IMR-90 (cell line): Measurements from ENCODE around the gene STKLD1. TPM values are rescaled to one million over a fixed set of nuclear protein-coding genes. Genes with fewer than 3 reads are reported as not detected.

ENCODE experiments used
- ATAC-seq: fragments of 200-7000 bp; cut with Tn5 transposase; 2 replicates; pipeline ENCODE4 v1.9.1; 2020; ENCODE audit warnings: low read depth, mild to moderate bottlenecking, moderate library complexity
- BruUV-seq: library from RNA; stranded (reverse); fragments of 400-500 nt; replicated peaks from 2 replicates; lab custom pipeline; 2021; lab: Mats Ljungman, UMichigan
- CTCF ChIA-PET: fragments of 300-600 bp; formaldehyde crosslinking; extraction: SDS; loops from one replicate; lab custom pipeline; 2021; ENCODE audit warnings: antibody characterized with exemption; lab: Yijun Ruan, JAX
- POLR2A ChIA-PET: fragments of 300-600 bp; sonication (Branson Sonifier 250); formaldehyde crosslinking; loops from one replicate; lab custom pipeline; 2022; ENCODE audit warnings: antibody characterized with exemption; ENCODE audit not compliant: unreplicated experiment; lab: Charles Lee
- DNase-seq: peaks from one replicate; pipeline ENCODE4 v3.0.0; 2013
- H2AFZ ChIP-seq: replicated peaks from 2 replicates; pipeline ENCODE3; 2013; ENCODE audit warnings: low read length, mild to moderate bottlenecking; ENCODE audit not compliant: poor library complexity
- H2AK5ac ChIP-seq: 2 replicates; pipeline ENCODE4 v1.6.1; 2013; ENCODE audit warnings: low read depth, low read length, inconsistent platforms
- H2AK9ac ChIP-seq: replicated peaks from 2 replicates; pipeline ENCODE3; 2013; ENCODE audit warnings: mild to moderate bottlenecking, low read depth, low read length, moderate library complexity; ENCODE audit not compliant: poor library complexity
- H2BK120ac ChIP-seq: 2 replicates; pipeline ENCODE4 v1.6.1; 2013; ENCODE audit warnings: low read depth, low read length, inconsistent platforms
- H2BK15ac ChIP-seq: 3 replicates; pipeline ENCODE4 v1.6.1; 2013; ENCODE audit warnings: low read depth, low read length, inconsistent platforms
- H2BK20ac ChIP-seq: 2 replicates; pipeline ENCODE4 v1.6.1; 2013; ENCODE audit warnings: low read depth, mild to moderate bottlenecking, inconsistent platforms, low read length, moderate library complexity
- H2BK5ac ChIP-seq: 2 replicates; pipeline ENCODE4 v1.6.1; 2013; ENCODE audit warnings: mild to moderate bottlenecking, low read depth, low read length, inconsistent platforms; ENCODE audit not compliant: poor library complexity, severe bottlenecking
- H3K14ac ChIP-seq: replicated peaks from 2 replicates; pipeline ENCODE4 v1.6.1; 2013; ENCODE audit warnings: low read depth, low read length, inconsistent platforms
- H3K18ac ChIP-seq: 2 replicates; pipeline ENCODE4 v1.6.1; 2013; ENCODE audit warnings: low read depth, low read length, control low read depth
- H3K23ac ChIP-seq: 2 replicates; pipeline ENCODE4 v1.6.1; 2013; ENCODE audit warnings: low read depth, low read length, inconsistent platforms
- H3K27ac ChIP-seq: 2 replicates; pipeline ENCODE4 v1.5.1; 2013; ENCODE audit warnings: mild to moderate bottlenecking, control low read depth, low read length; ENCODE audit not compliant: insufficient read depth
- H3K27me3 ChIP-seq: 2 replicates; pipeline ENCODE4 v1.6.1; 2013; ENCODE audit warnings: low read length; ENCODE audit not compliant: control insufficient read depth, insufficient read depth
- H3K36me3 ChIP-seq: 2 replicates; pipeline ENCODE4 v1.6.1; 2013; ENCODE audit warnings: low read length, mixed read lengths; ENCODE audit not compliant: control insufficient read depth, insufficient read depth
- H3K4ac ChIP-seq: 2 replicates; pipeline ENCODE4 v1.6.1; 2013; ENCODE audit warnings: low read depth, low read length, inconsistent platforms
- H3K4me1 ChIP-seq: 2 replicates; pipeline ENCODE4 v1.6.1; 2013; ENCODE audit warnings: low read length, mixed read lengths; ENCODE audit not compliant: control insufficient read depth, insufficient read depth
- H3K4me2 ChIP-seq: 2 replicates; pipeline ENCODE4 v1.6.1; 2013; ENCODE audit warnings: low read depth, mild to moderate bottlenecking, control low read depth, low read length, moderate library complexity
- H3K4me3 ChIP-seq: 2 replicates; pipeline ENCODE4 v1.5.1; 2013; ENCODE audit warnings: low read depth, mild to moderate bottlenecking, control low read depth, low read length, moderate library complexity; ENCODE audit not compliant: insufficient read depth
- H3K56ac ChIP-seq: 2 replicates; pipeline ENCODE4 v1.6.1; 2013; ENCODE audit warnings: low read length, inconsistent platforms; ENCODE audit not compliant: insufficient read depth; ENCODE audit errors: extremely low read depth
- H3K79me1 ChIP-seq, 2 experiments: 2 replicates each; pipeline ENCODE4 v1.6.1; 2013; ENCODE audit warnings: low read length in 2 of 2, inconsistent platforms in 1 of 2, low read depth in 1 of 2
- H3K9ac ChIP-seq: 2 replicates; pipeline ENCODE4 v1.6.1; 2013; ENCODE audit warnings: low read depth, low read length, control low read depth
- H3K9me1 ChIP-seq: 2 replicates; pipeline ENCODE4 v1.6.1; 2013; ENCODE audit warnings: low read length, inconsistent platforms; ENCODE audit not compliant: insufficient read depth
- H3K9me3 ChIP-seq: 2 replicates; pipeline ENCODE4 v1.6.1; 2013; ENCODE audit warnings: low read length; ENCODE audit not compliant: control insufficient read depth, insufficient read depth
- H4K20me1 ChIP-seq: 2 replicates; pipeline ENCODE4 v1.6.1; 2013; ENCODE audit warnings: low read length, inconsistent platforms; ENCODE audit not compliant: insufficient read depth
- H4K5ac ChIP-seq: 2 replicates; pipeline ENCODE4 v1.6.1; 2013; ENCODE audit warnings: mild to moderate bottlenecking, low read depth, low read length, control low read depth
- H4K8ac ChIP-seq, 2 experiments: 2 replicates each; pipeline ENCODE4 v1.6.1; 2013; ENCODE audit warnings: low read depth in 2 of 2, low read length in 2 of 2, control low read depth in 1 of 2, inconsistent platforms in 1 of 2
- H4K91ac ChIP-seq: 2 replicates; pipeline ENCODE4 v1.6.1; 2013; ENCODE audit warnings: low read depth, low read length, inconsistent platforms; ENCODE audit not compliant: insufficient read depth
- BHLHE40 ChIP-seq: fragments of 150-350 bp; IDR thresholded peaks from 2 replicates; pipeline ENCODE4 v1.6.1; 2016; ENCODE audit warnings: mild to moderate bottlenecking, low read depth, low read length
- FOS ChIP-seq: fragments of 150-350 bp; IDR thresholded peaks from 2 replicates; pipeline ENCODE4 v1.6.1; 2016; ENCODE audit warnings: low read depth, low read length
- MAZ ChIP-seq: IDR thresholded peaks from 2 replicates; pipeline ENCODE4 v1.6.1; 2012; ENCODE audit warnings: low read depth, mild to moderate bottlenecking, low read length, improper control_type of control experiment, moderate library complexity, borderline replicate concordance
- MXI1 ChIP-seq: IDR thresholded peaks from 2 replicates; pipeline ENCODE4 v1.6.1; 2012; ENCODE audit warnings: low read depth, mild to moderate bottlenecking, low read length, moderate library complexity, borderline replicate concordance
- NFE2L2 ChIP-seq: fragments of 150-350 bp; IDR thresholded peaks from 2 replicates; pipeline ENCODE4 v1.6.1; 2016; ENCODE audit warnings: low read depth, mild to moderate bottlenecking, low read length
- POLR2A ChIP-seq: IDR thresholded peaks from 2 replicates; pipeline ENCODE4 v1.6.1; 2012; ENCODE audit warnings: mild to moderate bottlenecking, low read depth, low read length
- RCOR1 ChIP-seq: IDR thresholded peaks from 2 replicates; pipeline ENCODE4 v1.6.1; 2012; ENCODE audit warnings: mild to moderate bottlenecking, low read length, improper control_type of control experiment; ENCODE audit not compliant: insufficient replicate concordance
- RFX5 ChIP-seq: IDR thresholded peaks from 2 replicates; pipeline ENCODE4 v1.8.0; 2012; ENCODE audit warnings: low read depth, mild to moderate bottlenecking, low read length, moderate library complexity
- SMC3 ChIP-seq: fragments of 150-350 bp; IDR thresholded peaks from 2 replicates; pipeline ENCODE4 v1.6.1; 2016; ENCODE audit warnings: low read depth, mild to moderate bottlenecking, antibody characterized with exemption, low read length, moderate library complexity
- WGBS, 2 experiments: methylation state at CpG; one replicate each; pipeline versions ENCODE4 v1.1.5 to v1.1.7; 2013; ENCODE audit warnings: missing lambda C conversion rate in 2 of 2; ENCODE audit not compliant: insufficient read length in 1 of 2; ENCODE audit errors: extremely low coverage in 2 of 2; 5-methylcytosine and 5-hydroxymethylcytosine counted together
- dilution Hi-C: fragments of 300-500 bp; cut with HindIII; formaldehyde crosslinking; loops from one replicate; pipeline ENCODE4 v1.14.3; 2018; ENCODE audit warnings: low sequenced_read_pairs; ENCODE audit not compliant: unreplicated experiment
- in situ Hi-C: fragments of 300-500 bp; cut with MboI; formaldehyde crosslinking; loops from 3 replicates; pipeline ENCODE4 v1.14.3; 2019; ENCODE audit warnings: low sequenced_read_pairs, inconsistent platforms, mixed read lengths
- intact Hi-C: fragments of 100-400 bp; cut with micrococcal nuclease; formaldehyde crosslinking; loops from 2 replicates; pipeline ENCODE4 v1.10.0; 2022
- polyA plus RNA-seq, 3 experiments: library from polyadenylated mRNA; depleted of rRNA; stranded (reverse); fragments of >200 nt; gene quantifications; 2 replicates each; pipeline ENCODE4 v1.2.3, GENCODE V29; 2012; ENCODE audit warnings: low replicate concordance in 1 of 3
- total RNA-seq: library from RNA; depleted of rRNA; stranded (reverse); fragments of >200 nt; gene quantifications from 2 replicates; pipeline ENCODE4 v1.2.3, GENCODE V29; 2012
- TF ChIP-seq, protein P1 (sequence below): fragments of 150-350 bp; IDR thresholded peaks from 2 replicates; pipeline ENCODE4 v1.6.1; 2017; ENCODE audit warnings: mild to moderate bottlenecking, antibody characterized with exemption, low read length, low read depth

STKLD1 gene
- total and polyA plus RNA-seq, 2 of the 4 experiments (the other 2 are of a cell fraction), result 0.54 to 0.65 TPM

- H4K8ac ChIP-seq, result peak within 1 kb of the TSS; percentile 99 to 100
- H3K27ac ChIP-seq, result peak within 1 kb of the TSS; percentile 77
- H3K4ac ChIP-seq, result peak within 1 kb of the TSS; percentile 97
- peak within 1 kb of the TSS; percentile 89 for H3K56ac ChIP-seq
- H2AFZ ChIP-seq, result peak within 1 kb of the TSS; percentile 100
- peak within 1 kb of the TSS; percentile 91 for H4K91ac ChIP-seq
- peak within 1 kb of the TSS; percentile 31; the same call in 1 of the 2 replicates for H3K18ac ChIP-seq
- H2BK20ac ChIP-seq, result no peak within 1 kb of the TSS
- intact Hi-C loops, result no loop called here
- TF ChIP-seq, protein P1, sequence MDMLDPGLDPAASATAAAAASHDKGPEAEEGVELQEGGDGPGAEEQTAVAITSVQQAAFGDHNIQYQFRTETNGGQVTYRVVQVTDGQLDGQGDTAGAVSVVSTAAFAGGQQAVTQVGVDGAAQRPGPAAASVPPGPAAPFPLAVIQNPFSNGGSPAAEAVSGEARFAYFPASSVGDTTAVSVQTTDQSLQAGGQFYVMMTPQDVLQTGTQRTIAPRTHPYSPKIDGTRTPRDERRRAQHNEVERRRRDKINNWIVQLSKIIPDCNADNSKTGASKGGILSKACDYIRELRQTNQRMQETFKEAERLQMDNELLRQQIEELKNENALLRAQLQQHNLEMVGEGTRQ, result peak; percentile 33
- TF ChIP-seq SMC3, result no peak
- TF ChIP-seq POLR2A, result peak; percentile 48; the same call in 1 of the 2 replicates
- peak; percentile 94 for TF ChIP-seq MXI1
- TF ChIP-seq MAZ, result no peak; the same call in none of the 2 replicates
- TF ChIP-seq FOS, result no peak
- TF ChIP-seq BHLHE40, result peak; percentile 99
- no peak for TF ChIP-seq RFX5
- TF ChIP-seq RCOR1, result no peak
- TF ChIP-seq NFE2L2, result peak; percentile 9; the same call in 1 of the 2 replicates
- DNase-seq (peak; percentile 85), ATAC-seq (peak; percentile 96)
- H3K4me2 ChIP-seq, result peak within 1 kb of the TSS; percentile 98
- peaks cover 17% of the 10 kb centered on the region for H3K36me3 ChIP-seq
- H4K20me1 ChIP-seq, result peaks cover 15% of the 10 kb centered on the region
- H3K23ac ChIP-seq, result peak within 1 kb of the TSS; percentile 82
- H2AK9ac ChIP-seq, result peak within 1 kb of the TSS; percentile 92
- H3K4me1 ChIP-seq, result peaks cover 6% of the 10 kb centered on the region; the same call in 1 of the 2 replicates
- H2BK120ac ChIP-seq, result peak within 1 kb of the TSS; percentile 55; the same call in 1 of the 2 replicates
- BruUV-seq, result no TSS peak
- no peaks in the 10 kb centered on the region for H3K27me3 ChIP-seq
- peak within 1 kb of the TSS; percentile 4 for H2AK5ac ChIP-seq
- H4K5ac ChIP-seq, result peak within 1 kb of the TSS; percentile 98
- H3K9me3 ChIP-seq, result no peaks in the 10 kb centered on the region
- H3K9me1 ChIP-seq, result peaks cover 7% of the 10 kb centered on the region
- peak within 1 kb of the TSS; percentile 95 for H3K14ac ChIP-seq
- in situ Hi-C loops, result no loop called here
- CTCF ChIA-PET, result no interaction called here
- H2BK5ac ChIP-seq, result peak within 1 kb of the TSS; percentile 66
- 1% methylated on average over 43 of the region's 75 CpGs; no CpG with 5 or more reads in 1 of the 2 experiments for WGBS, 2 experiments
- POLR2A ChIA-PET, result no interaction called here
- H2BK15ac ChIP-seq, result no peak within 1 kb of the TSS
- dilution Hi-C loops, result no loop called here
- H3K4me3 ChIP-seq, result peak within 1 kb of the TSS; percentile 69
- peak within 1 kb of the TSS; percentile 87 for H3K9ac ChIP-seq
- peaks cover 25 to 40% of the 10 kb centered on the region in 2 experiments for H3K79me1 ChIP-seq
Observed at GRCh38 chr9:133417541-133418461, 41.6 kb downstream of the STKLD1 start, which contains the start of gene REXO4. TSS of gene REXO4 (minus strand) at chr9:133418010. CDS start at chr9:133417844, 166 bp downstream.
